ENCODE results near the gene POM121L2. TPM values are rescaled to one million over a fixed set of nuclear protein-coding genes. Genes with fewer than 3 reads are reported as not detected.

The POM121L2 gene
- total and polyA plus RNA-seq, 9 of the 15 experiments (the other 6 are each of a cell fraction or from before 2014, with no cell fraction given) = 0.23 to 0.45 TPM; not detected in 7

GRCh38 chr6:27280064-27280539, 32.0 kb downstream of the POM121L2 start (continued):
- peak; percentile 99 for TF ChIP-seq POLR2H (tag; IDR thresholded peaks at IDR 0.05; ENCODE audit: low read depth)
- TF ChIP-seq CHD2 (IDR thresholded peaks at IDR 0.05; ENCODE audit: low read depth, low read length) = peak; percentile 60
- no peak for TF ChIP-seq HDAC3 (IDR thresholded peaks at IDR 0.05; ENCODE audit: borderline replicate concordance, partially characterized antibody)
- TF ChIP-seq NCOA2 (IDR thresholded peaks at IDR 0.05; ENCODE audit: partially characterized antibody in 2 of 2) = peak in 1 of 2 experiments; percentile 96
- TF ChIP-seq HMG20A (CRISPR knock-in tag; conservative IDR thresholded peaks at IDR 0.05) = no peak
- TF ChIP-seq ZNF165 (CRISPR knock-in tag; IDR thresholded peaks at IDR 0.05; ENCODE audit: borderline replicate concordance) = no peak
- peak; percentile 57 for TF ChIP-seq CXXC5 (CRISPR knock-in tag; IDR thresholded peaks at IDR 0.05)
- no peak for TF ChIP-seq HNRNPK (IDR thresholded peaks at IDR 0.05; ENCODE audit: low read depth, low read length, poor library complexity, severe bottlenecking)
- 0 out of 4 replicates have a peak, but pooled peaks of 1 of the 2 experiments have one; percentile 30 for TF ChIP-seq SIN3A (IDR thresholded peaks at IDR 0.05; ENCODE audit: borderline replicate concordance in 2 of 2, control insufficient read depth in 1 of 2, low read depth in 2 of 2, low read length in 2 of 2)
- peak; percentile 68 for TF ChIP-seq GABPA (tag; conservative IDR thresholded peaks at IDR 0.05; ENCODE audit: low read depth)
- peak; percentile 65 for TF ChIP-seq EP300 (IDR thresholded peaks at IDR 0.05; ENCODE audit: low read length)
- no peak for TF ChIP-seq CHD7 (IDR thresholded peaks at IDR 0.05; ENCODE audit: low read depth, low read length)
- TF ChIP-seq PHB2 (IDR thresholded peaks at IDR 0.05; ENCODE audit: low read depth) = no peak
- no peak for TF ChIP-seq IRF2 (CRISPR knock-in tag; IDR thresholded peaks at IDR 0.05)
- TF ChIP-seq ZNF197 (CRISPR knock-in tag; IDR thresholded peaks at IDR 0.05; ENCODE audit: low read depth) = peak; percentile 75; the same call in 1 of the 2 replicates
- TF ChIP-seq ILF3 (IDR thresholded peaks at IDR 0.05; ENCODE audit: borderline replicate concordance) = peak; percentile 88
- TF ChIP-seq SMARCE1 (IDR thresholded peaks at IDR 0.05) = no peak
- no peak for TF ChIP-seq MBD2 (IDR thresholded peaks at IDR 0.05; ENCODE audit: borderline replicate concordance, low read depth)
- TF ChIP-seq ZSCAN29 (IDR thresholded peaks at IDR 0.05) = peak; percentile 80
